ENCODE measurements around the gene RPRD2. TPM values are rescaled to one million over a fixed set of nuclear protein-coding genes. Genes with fewer than 3 reads are reported as not detected.

The RPRD2 gene
- total and polyA plus RNA-seq, 9 of the 15 experiments (the other 6 are each of a cell fraction or from before 2014, with no cell fraction given): 1.5 to 21.6 (median 7.7) TPM

DNA sequence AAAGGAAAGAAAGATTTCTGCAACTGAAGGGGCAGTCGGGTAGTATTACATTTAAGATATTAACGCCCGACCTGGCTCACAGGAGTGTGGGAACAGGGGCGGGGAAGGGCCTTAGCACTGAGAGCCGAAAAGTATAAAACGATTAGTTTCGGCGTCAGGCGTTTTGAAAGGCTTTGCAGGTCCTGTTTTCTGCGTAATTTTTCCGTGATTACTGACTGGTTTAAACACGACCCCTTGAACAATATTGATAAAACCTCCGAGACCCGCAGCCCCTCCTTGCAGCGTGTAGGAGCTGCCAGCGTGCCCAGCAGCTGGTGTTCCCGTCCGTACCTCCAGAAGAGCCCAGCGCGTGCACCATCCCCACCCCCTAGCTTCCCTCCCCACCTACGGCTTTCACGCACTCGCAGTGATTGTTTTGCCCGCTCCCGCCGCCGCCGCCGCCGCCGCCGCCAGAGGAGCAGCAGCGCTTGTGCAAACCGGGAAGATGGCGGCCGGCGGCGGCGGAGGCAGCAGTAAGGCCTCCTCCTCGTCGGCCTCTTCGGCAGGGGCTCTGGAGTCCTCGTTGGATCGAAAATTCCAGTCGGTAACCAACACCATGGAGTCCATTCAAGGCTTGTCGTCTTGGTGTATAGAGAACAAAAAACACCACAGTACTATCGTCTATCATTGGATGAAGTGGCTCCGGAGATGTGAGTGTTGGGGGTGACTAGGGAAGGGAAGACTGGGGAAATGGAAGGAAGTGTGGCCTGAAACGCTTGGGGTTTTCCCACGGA is 470 bp downstream of the RPRD2 start (continued):
- TF ChIP-seq, protein P1, sequence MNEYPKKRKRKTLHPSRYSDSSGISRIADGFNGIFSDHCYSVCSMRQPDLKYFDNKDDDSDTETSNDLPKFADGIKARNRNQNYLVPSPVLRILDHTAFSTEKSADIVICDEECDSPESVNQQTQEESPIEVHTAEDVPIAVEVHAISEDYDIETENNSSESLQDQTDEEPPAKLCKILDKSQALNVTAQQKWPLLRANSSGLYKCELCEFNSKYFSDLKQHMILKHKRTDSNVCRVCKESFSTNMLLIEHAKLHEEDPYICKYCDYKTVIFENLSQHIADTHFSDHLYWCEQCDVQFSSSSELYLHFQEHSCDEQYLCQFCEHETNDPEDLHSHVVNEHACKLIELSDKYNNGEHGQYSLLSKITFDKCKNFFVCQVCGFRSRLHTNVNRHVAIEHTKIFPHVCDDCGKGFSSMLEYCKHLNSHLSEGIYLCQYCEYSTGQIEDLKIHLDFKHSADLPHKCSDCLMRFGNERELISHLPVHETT (CRISPR knock-in tag; conservative IDR thresholded peaks at IDR 0.05 in 1 of 2, IDR thresholded peaks at IDR 0.05 in 1 of 2): peak in 1 of 2 experiments; percentile 86; a peak in 2 of 4 replicates
- TF ChIP-seq POLR2G (IDR thresholded peaks at IDR 0.05; ENCODE audit: low read depth, low read length): peak; percentile 95
- TF ChIP-seq ZNF232 (CRISPR knock-in tag; IDR thresholded peaks at IDR 0.05): no peak; the same call in 1 of the 2 replicates
- no peak for TF ChIP-seq TRIM28 (IDR thresholded peaks at IDR 0.05)
- TF ChIP-seq ZNF197 (CRISPR knock-in tag; IDR thresholded peaks at IDR 0.05; ENCODE audit: low read depth): no peak
- no peak for TF ChIP-seq NR2C2 (CRISPR knock-in tag; IDR thresholded peaks at IDR 0.05)
- peak; percentile 1; the same call in 1 of the 2 replicates for TF ChIP-seq NR2C2 (tag; IDR thresholded peaks at IDR 0.05)
- TF ChIP-seq NFIC (IDR thresholded peaks at IDR 0.05): 0 out of 2 replicates have a peak, but pooled peaks have one; percentile 5
- peak in 1 of 2 experiments; percentile 44; a peak in 1 of 4 replicates for TF ChIP-seq HDAC1 (IDR thresholded peaks at IDR 0.05)
- no peak for TF ChIP-seq MAFG (tag; conservative IDR thresholded peaks at IDR 0.05)
- TF ChIP-seq SUPT5H (IDR thresholded peaks at IDR 0.05): peak; percentile 77
- 0 out of 4 replicates have a peak, but pooled peaks of 1 of the 2 experiments have one; percentile 35 for TF ChIP-seq TBL1XR1 (IDR thresholded peaks at IDR 0.05; ENCODE audit: low read length in 2 of 2)
- TF ChIP-seq, protein P2, sequence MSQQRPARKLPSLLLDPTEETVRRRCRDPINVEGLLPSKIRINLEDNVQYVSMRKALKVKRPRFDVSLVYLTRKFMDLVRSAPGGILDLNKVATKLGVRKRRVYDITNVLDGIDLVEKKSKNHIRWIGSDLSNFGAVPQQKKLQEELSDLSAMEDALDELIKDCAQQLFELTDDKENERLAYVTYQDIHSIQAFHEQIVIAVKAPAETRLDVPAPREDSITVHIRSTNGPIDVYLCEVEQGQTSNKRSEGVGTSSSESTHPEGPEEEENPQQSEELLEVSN (IDR thresholded peaks at IDR 0.05; ENCODE audit: borderline replicate concordance in 1 of 2, extremely low read depth in 1 of 2, insufficient read depth in 1 of 2, insufficient read length in 1 of 2, low read depth in 1 of 2, low read length in 1 of 2, poor library complexity in 1 of 2, severe bottlenecking in 1 of 2): peak in 1 of 2 experiments; percentile 73
- TF ChIP-seq ZBTB1 (CRISPR knock-in tag; IDR thresholded peaks at IDR 0.05; ENCODE audit: borderline replicate concordance, low read depth): peak; percentile 90
- peak; percentile 69 for TF ChIP-seq POLR2B (IDR thresholded peaks at IDR 0.05; ENCODE audit: low read depth, partially characterized antibody)
- TF ChIP-seq RBFOX2 (IDR thresholded peaks at IDR 0.05; ENCODE audit: low read depth, low read length): peak; percentile 88
- TF ChIP-seq HOXB6 (CRISPR knock-in tag; IDR thresholded peaks at IDR 0.05; ENCODE audit: borderline replicate concordance): 0 out of 2 replicates have a peak, but pooled peaks have one; percentile 75
- TF ChIP-seq ZFX (CRISPR knock-in tag; IDR thresholded peaks at IDR 0.05): peak; percentile 91
- TF ChIP-seq CREM (IDR thresholded peaks at IDR 0.05; ENCODE audit: low read depth): peak; percentile 30; the same call in 1 of the 2 replicates
- peak; percentile 68; the same call in 1 of the 2 replicates for TF ChIP-seq POLR2AphosphoS5 (IDR thresholded peaks at IDR 0.05; ENCODE audit: control insufficient read depth, insufficient read depth, low read depth, low read length)
- TF ChIP-seq HDAC3 (IDR thresholded peaks at IDR 0.05; ENCODE audit: borderline replicate concordance, partially characterized antibody): no peak
- no peak for TF ChIP-seq SNRNP70 (optimal IDR thresholded peaks at IDR 0.05; ENCODE audit: low read depth, low read length)
- peak; percentile 43; the same call in 1 of the 2 replicates for TF ChIP-seq BHLHE40 (IDR thresholded peaks at IDR 0.05; ENCODE audit: low read length)
- peak; percentile 67; the same call in 1 of the 2 replicates for TF ChIP-seq NR1H2 (CRISPR knock-in tag; IDR thresholded peaks at IDR 0.05)
- peak; percentile 94 for TF ChIP-seq HNRNPLL (IDR thresholded peaks at IDR 0.05; ENCODE audit: low read depth, low read length, poor library complexity, severe bottlenecking)
- peak; percentile 84 for TF ChIP-seq PHF8 (IDR thresholded peaks at IDR 0.05; ENCODE audit: borderline replicate concordance, low read length)
